GM12892 (cell line): Measurements from ENCODE around the gene NAV3.

Source experiments
- POLR2A ChIP-seq: IDR thresholded peaks from 2 replicates; pipeline ENCODE4 v1.6.1; 2011; ENCODE audit warnings: low read depth, low read length, control low read depth
- POLR2AphosphoS5 ChIP-seq: IDR thresholded peaks from 2 replicates; pipeline ENCODE4 v1.6.1; 2011; ENCODE audit warnings: low read depth, low read length, control low read depth

GRCh38 chr12:78186670-78187069 lies 356.0 kb downstream of the NAV3 start:
- no peak for TF ChIP-seq POLR2A
- no peak for TF ChIP-seq POLR2AphosphoS5
